ENCODE measurements around the gene WBP4.
"Not testable (repeated sequence)": the region's sequence is repeated elsewhere in the genome, so short reads cannot be mapped to it uniquely, and the experiment has no call there.

Gene WBP4

GRCh38 chr13:41085961-41086585, 24.8 kb downstream of the WBP4 start:
- no peak for DNase-seq

- DNase-seq: not testable (repeated sequence)
Observed at GRCh38 chr13:41095681-41096080, 34.4 kb downstream of the WBP4 start.

DNA sequence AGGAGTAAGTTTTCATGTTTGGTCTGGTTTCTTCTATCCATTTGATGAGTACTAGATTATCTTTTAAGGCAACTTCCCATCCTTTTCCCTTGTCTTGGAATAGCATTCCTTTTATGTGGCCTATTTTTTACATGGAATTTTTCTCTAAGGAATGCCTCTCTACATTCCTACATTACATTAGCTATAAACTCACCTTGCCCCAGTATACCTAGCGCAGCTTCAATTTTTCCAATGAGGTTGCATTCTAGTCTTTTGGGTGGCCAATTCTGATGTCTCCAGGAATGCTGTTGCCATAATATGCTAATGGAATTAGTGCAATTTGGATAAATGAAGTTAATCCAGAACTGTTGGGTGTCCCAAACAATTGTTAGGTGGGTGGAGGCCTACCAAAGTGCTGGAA, 37.5 kb downstream of the WBP4 start:
- DNase-seq: no peak

DNA sequence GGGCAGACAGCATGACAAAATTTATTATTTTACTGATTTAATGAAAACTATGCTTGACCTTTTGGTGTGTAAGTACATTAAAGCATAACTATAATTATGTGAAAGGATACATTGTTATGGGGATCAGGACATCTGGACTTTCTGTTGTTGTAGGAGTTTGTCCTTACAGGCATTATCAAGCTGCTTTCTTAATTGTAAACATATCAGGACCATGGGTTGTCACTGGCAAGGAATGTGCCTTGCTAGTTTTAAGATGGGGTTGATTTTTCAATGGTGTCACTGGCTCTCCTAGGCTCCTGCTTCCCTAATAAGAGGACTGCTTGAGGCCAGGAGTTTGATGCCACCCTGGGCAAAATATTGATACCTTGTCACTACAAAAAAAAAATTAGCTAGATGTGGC, 38.7 kb downstream of the WBP4 start:
- no peak for DNase-seq

DNA sequence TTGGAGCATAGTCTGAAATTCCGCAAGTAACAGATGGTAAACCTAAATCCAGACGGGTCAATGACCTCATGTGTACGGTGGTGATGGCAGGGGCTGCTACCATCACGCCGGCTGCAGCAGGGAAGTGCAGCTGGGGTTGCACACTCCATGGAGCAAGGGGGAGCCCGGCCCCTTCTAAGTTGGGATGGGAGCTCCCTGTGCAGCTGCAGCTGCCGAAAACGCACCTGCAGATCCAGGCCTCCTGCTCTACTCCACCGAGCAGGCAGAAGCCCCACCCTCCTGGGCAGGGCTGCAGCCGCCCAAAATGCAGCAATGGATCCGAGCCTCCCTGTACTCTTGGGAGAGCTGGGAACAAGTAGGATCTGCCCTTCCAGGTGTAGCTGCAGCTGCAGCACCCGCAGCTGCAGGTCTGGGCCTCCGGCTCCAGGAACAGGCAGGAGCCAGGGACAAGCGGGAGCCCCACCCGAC, 45.8 kb downstream of the WBP4 start:
- DNase-seq: no peak

DNA sequence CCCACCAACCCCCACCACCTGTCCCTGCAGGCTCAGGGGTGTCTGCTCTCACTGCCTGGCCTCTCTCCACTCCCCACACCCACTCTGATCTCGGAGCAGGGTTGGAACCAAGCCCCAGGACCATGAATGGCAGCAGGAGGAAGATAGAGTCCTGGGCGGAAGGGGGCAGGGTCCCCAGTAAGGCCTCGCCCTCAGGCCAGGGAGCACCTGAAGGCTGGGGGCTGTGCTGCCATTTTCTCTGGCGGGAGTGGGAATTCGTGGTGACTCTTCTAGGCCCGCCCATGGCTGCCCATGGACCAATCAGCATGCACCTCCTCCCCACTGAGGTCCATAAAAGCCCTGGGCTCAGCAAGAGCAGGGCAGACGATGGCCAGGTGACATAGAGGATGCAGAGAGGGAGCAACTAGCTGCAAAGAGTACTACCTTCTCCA, 46.3 kb downstream of the WBP4 start:
- no peak for DNase-seq

- no peak for DNase-seq
Observed at GRCh38 chr13:41111454-41111853, 50.1 kb downstream of the WBP4 start.

- DNase-seq: no peak
Observed at GRCh38 chr13:41117869-41118268, 56.6 kb downstream of the WBP4 start.

DNA sequence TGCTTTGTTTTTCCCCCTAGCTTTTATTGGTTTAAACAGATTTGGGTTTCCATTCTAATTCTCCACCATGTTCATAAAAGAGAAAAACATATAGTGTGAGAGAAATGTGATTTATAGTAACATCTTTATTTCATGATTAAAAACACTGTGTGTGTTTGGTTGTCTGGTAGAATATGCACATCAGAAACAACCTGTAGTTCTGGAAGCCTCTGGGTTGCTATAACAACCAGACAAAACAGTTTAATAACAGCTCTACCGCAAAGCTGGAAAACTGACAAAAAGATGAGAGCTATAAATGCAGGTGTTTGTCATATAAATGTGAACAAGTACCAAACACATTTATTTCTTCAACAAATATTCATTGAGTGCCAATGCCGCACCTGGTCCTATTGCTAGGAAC, 61.5 kb downstream of the WBP4 start:
- peak; percentile 69 for DNase-seq

GRCh38 chr13:41127701-41128100, 66.4 kb downstream of the WBP4 start:
- no peak for DNase-seq

DNA sequence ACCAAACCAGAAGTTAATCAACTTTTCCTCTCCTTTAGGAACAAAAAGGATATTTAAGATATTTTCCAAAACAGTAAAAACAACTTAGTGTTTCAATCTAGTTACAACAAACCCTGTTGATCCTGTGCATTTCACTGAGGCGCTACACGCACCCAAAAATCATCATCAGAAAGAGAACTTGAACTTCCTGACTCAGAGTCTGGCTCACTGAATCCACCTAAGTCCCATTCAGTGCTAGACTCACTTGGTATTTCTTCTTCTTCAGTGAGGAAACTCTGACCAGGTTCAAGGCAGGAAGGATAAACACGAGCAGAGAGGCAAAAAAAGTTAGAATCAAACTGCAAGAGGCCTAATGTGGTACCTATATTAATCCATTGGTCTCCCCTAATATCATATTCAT, 69.0 kb downstream of the WBP4 start:
- DNase-seq: no peak

GRCh38 chr13:41131189-41131588, 69.9 kb downstream of the WBP4 start:
- not testable (repeated sequence) for DNase-seq

DNA sequence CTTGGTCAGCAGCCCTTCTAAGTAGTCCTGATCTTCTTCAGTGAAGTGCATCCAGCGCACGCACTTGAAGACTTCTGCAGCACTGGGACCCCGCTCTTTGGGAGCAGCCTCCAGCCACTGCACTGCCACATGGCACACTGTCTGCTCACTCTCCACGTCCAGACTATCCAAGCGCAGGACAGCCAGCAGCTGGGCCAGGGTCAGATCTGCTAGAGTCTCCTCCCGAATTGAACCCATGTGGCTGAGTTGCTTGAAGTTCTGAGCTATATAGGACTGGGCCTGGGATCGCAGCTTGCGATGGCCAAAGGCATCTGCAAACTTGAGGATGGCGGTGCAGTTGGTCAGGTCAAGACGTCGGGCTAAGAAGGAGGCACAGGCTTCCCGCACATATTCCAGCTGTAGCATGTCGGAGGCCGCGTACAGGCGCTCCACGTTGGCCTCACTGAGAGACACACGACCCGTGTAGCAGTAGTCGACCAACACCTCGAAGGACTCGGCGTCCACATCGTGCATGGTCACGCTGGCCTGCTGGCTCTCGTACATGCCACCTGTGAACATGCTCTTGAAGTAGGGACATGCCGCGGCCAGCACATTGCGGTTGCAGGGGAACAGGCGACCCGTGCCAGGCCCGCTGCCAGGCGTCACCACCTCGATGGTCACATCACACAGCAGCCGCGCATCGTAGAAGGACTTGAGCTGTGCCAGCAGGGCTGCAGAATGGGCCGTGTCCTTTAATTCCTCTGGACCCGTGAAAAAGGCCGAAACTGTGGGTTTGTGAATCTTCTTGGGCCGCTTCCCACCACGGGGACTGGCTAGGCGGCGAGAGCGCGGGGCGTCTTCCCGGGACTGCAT, 70.6 kb downstream of the WBP4 start:
- not testable (repeated sequence) for DNase-seq

- peak; percentile 95 for DNase-seq
Observed at GRCh38 chr13:41132512-41133152, 71.3 kb downstream of the WBP4 start, which contains the start of gene KBTBD6. TSS of gene KBTBD6 (minus strand) at chr13:41132802. CDS start at chr13:41132511, 291 bp downstream.
